Hindlimb muscle (tissue), 1 donor: ENCODE data around the gene ST6GAL2. TPM values are rescaled to one million over a fixed set of nuclear protein-coding genes. Genes with fewer than 3 reads are reported as not detected.

Experiments
- DNase-seq: peaks from one replicate; pipeline ENCODE4 v3.0.0-alpha.2; 2013
- polyA plus RNA-seq: library from polyadenylated mRNA; unstranded; fragments of 120-200 nt; gene quantifications from one replicate; pipeline ENCODE4 v1.2.1, GENCODE V29; 2013; ENCODE audit not compliant: insufficient read length

Gene ST6GAL2, protein sequence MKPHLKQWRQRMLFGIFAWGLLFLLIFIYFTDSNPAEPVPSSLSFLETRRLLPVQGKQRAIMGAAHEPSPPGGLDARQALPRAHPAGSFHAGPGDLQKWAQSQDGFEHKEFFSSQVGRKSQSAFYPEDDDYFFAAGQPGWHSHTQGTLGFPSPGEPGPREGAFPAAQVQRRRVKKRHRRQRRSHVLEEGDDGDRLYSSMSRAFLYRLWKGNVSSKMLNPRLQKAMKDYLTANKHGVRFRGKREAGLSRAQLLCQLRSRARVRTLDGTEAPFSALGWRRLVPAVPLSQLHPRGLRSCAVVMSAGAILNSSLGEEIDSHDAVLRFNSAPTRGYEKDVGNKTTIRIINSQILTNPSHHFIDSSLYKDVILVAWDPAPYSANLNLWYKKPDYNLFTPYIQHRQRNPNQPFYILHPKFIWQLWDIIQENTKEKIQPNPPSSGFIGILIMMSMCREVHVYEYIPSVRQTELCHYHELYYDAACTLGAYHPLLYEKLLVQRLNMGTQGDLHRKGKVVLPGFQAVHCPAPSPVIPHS
- polyA plus RNA-seq, result 3.6 TPM

DNA sequence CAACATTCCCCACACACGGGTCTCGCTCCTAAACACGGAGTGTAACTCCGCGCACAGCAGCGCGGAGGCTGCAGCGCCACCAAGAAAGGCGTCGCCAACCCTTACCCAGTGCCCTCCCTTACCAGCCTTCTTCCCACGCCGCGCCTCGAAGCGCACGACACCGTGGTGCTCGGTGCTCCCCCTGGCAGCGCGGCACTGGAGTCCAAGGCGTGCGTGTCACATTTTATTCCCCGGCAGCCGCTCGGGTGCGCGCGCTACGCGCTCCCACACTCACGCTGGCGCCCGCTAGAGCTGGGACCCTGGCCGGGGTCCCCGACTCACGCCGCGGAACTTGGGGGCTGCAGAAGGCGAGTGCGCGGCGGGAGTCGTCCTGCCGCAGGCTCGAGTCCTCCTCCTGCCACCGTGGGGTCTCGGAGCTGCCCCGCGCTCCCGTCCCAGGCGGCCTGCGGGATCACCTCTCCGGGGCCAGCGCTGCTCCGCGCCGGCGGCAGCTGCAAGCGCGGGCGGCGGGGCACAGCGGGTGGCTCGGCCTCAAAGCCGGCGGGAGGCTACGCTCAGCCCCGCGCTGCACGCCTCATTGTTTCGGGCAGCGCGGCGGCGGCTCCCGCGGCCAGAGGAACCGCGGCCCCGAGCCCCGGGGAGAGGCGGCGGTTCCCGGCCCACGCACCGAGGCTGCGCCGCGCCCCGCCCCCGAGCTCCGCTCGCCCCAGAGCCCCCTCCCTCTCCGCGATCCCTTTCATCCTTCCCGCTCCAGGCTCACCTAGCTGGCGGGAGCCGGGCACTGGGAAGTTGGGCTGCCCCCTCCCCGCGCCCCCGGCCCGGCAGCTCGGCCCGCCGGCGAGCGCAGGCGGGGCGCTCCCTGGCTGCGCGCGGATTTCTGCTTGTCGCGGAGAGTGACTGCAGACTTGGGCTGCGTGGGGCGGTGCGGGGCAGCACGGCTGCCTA, at the start of gene ST6GAL2:
ST6GAL2 (minus strand) TSS at position 197 of the 945 bp plus-strand sequence. CDS start 42,190 bp downstream, outside the sequence.
- peak; percentile 54 for DNase-seq

DNA sequence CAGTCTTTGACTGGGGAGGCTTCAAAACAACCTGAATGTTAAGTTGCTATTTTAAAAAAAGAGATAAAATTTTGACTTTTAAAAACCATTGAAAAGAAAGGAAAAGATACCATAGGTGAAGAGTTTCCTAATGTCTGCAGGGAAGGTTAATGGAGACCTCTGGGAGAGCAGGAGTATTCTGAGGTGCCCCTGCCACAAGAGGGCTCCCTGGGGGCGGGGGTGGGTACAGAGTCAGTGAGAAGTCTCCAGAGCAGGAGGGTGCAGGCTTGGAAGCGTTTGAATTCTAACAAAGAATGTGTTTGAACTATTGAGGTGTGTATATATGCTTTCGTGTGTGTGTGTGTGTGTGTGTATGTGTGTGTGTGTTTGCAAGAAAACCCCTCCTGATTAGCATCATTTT, 46.7 kb upstream of the ST6GAL2 start:
- no peak for DNase-seq

DNA sequence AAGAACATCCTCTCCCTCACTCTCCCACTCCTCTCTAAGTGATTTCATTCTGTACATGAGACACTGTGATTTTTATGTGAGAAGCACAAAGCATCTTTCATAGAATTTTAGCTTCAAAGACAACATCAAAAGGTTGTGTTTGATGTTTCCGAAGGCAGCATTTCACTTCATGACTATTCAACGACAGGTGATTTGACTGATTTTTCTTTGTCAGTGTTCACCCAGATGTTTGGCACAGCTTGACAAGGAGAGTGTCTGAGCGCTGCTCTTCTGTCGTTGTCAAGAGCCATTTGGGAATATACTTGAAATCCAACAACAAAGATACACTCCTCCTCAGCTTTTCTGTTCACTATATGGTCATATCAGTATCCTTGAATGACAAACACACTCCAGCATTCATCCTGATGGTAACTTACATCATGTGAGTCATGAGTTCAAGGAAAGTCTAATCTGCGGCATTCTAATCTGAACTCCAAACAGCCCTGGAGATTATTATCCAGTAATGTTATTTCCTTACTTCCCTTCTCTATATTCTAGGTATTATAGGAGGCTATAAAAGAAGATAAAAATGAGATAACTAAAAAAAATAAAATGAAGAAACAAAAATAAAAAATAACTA, 45.9 kb upstream of the ST6GAL2 start:
- no peak for DNase-seq

DNA sequence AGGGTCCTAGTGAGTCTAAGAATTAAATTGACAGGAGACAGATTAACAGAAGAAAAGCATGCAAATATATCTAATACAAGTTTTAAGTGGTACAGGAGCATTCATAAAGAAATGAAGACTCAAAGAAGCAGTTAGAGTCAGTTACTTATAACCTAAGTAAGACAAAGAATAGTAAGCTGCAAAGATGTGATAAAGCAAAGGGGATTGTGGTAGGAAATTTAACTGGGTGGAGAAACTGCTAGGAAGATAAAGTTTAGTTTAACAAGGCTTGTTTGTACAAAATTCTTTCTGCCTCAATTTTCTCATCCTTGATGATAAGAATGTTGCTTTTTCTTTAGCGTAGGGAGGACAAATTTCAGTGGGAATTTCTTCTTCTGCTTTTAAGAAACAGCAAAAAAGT, 35.5 kb upstream of the ST6GAL2 start:
- no peak for DNase-seq

DNA sequence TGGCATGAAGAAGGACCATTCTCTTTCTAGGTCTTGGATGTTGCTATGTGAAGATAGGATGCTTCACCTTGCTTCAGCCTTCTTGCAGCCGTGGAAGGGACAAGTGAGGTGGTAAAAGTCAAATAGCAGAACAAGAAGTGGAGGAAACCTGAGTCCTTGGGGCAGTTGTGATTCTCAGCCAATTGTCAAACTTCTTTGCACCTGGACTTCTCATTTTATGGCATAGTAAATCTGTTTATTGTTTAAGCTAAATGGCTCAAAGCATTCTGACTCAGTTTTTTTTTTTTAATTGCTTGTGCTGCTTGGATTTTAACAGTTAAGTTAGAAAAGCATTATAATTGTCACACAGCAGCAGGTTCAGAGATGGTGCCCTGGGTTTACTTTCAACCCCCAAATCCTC, 33.0 kb upstream of the ST6GAL2 start:
- no peak for DNase-seq

DNA sequence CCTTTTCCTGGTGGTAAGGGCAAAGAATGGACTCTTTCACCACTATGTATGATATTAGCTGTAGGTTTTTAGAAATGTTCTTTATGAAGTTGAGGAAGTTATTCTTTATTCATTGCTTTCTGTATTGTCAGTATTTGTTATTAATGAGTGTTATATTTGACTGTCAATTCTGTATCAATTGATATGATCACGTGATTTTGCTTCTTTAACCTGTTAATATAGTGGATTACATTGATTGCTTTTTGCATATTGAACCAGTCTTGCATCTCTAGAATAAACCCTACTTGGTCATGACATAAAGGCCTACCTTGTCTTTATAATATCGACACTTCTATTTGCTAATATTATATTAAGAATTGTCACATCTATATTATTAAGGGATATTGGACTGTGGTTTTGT, 18.3 kb upstream of the ST6GAL2 start:
- DNase-seq, result no peak

DNA sequence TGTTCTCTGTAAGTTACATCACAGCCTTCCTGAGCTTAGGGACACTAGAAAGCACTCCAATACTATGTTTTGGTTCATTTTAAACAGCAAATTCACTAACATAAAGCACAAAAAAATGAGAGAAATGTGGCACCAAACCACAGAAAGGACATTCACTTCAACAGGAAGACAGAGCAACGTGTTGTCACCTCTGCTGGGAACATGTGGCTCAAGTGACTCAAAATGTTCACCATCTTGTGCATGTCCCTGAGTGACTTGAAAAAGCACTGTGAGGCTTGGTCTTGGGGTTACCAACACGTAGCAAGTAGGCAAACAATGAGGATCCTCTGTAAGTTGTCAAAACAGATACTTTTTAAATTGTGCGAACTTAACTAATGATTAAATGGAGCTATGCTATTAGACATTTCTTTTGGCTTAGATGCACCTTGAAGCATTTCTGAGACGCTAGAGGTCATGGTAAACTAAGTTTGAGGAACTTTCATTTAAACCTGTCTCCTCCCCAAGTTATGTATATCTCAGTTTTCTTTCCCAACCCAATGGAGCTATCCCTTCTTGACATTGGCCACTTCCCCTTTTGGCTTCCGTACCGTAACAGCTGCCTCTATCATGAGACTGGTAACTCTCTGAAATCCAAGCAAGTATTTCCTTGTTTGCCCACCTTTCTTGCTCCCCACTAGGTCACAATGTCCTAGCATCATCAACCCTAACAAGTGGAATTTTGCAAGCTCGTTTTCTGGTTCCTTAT, 14.0 kb upstream of the ST6GAL2 start:
- no peak for DNase-seq

DNA sequence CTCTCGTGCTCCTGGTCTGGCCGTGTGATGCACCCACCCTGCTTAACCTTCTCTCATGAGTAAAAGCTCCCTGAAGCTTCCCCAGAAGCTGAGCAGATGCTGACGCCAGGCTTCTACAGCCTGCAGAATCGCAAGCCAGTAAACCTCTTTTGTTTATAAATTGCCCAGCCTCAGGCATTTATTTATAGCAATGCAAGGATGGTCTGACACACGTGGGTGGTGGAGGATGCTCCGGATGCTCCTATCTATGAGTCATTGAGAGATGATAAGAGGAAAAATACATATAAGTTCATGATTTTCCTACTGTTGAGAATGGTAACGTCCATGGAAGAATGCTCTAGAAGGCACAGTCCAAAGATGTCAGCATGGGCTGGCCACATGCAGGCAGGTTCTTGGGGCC, 8.6 kb upstream of the ST6GAL2 start:
- no peak for DNase-seq

DNA sequence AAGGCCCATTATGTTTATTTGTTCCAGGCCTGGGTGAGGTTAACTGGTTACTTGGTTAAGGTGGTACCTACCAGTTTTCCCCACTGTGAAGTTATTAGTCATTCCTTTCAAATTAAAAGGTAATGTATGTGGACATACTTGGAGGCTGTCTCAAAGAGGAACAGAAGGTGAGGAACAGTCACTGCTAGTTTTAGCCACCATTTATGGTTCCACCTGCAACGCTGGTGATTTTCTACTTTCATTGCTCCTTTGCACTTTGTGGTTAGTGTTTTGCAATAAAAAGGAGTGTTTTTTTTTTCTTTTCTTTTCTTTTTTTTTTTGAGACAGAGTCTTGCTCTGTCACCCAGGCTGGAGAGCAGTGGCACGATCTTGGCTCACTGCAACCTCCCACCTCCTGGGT, 6.1 kb upstream of the ST6GAL2 start:
- no peak for DNase-seq

DNA sequence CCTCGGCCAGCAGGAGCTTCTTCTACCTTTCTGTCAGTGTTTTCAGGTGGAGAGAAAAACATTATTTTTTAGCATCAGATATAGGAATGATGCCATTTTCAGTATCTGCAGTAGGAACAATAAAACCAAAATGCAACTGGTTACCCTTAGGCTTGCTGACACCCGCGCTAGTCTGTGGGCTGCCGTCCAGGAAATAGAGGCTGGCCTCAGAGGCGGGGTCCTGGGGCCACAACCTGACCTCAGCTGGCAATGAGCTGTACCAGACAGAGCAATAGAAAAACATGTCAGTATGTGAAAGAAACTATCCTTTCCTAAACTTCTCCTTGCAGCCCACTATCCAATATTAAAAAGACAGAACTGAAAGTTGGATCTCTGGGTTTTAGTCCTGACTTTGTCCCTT, 4.6 kb upstream of the ST6GAL2 start:
- DNase-seq, result no peak

DNA sequence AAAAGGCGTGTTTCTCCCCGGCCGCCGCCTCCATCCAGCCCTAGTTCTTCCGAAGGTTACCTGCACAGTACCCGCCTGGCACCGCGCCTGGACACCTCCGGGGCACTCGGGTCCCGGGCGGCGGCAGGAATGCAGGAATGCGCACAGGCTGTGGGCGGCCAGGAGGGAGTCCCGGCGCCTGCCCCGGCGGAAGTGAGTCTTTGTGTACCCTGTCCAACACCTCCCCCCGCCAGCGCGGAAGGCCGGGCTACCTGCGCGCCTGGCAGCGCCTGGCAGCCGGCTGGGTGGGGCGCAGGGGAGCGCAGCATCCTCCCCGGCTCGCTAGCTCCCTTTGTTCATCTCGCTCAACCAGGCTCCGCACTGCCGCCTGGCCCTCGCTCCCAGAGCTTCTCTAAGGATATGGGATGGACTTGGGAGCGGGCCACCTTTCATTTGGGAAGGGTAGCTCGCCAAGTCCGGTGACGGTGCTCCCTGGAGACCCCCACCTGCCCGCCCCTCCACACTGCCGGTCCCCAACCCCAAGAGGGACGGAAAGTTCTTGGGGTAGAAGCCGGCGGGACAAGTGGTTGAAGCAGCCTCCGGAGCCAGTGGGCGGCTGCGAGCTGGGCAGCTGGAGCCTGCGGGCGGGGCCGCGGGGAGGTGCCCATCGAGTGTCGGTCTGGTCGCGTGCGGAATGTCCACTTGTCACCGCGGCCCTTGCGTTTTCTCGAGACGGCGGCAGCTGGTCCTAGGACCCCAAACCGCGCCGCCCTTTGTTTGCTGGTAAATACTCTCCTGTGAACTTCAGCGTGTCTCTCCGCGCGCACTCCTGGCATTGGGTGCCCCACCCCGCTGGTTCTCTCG, 1.2 kb upstream of the ST6GAL2 start:
- DNase-seq, result peak; percentile 28

DNA sequence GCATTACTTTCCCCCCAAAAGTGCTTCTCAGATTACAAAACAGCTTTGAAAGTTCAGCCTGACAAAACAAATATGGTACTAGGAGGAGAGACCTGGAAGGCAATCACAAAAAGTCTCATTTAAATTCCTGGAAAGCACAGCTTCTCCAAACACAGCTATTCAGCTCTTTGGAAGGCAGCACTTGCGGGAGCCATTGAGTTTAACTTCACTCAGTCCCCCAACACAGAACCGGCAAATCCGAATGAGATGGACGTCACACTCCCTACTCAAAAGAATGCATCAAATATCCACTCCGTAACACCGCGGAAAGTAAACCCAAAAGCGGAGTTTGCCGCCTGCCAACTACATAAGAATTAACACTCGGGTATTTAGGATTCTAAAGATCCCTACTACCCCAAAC, 638 bp downstream of the ST6GAL2 start:
- DNase-seq, result no peak

DNA sequence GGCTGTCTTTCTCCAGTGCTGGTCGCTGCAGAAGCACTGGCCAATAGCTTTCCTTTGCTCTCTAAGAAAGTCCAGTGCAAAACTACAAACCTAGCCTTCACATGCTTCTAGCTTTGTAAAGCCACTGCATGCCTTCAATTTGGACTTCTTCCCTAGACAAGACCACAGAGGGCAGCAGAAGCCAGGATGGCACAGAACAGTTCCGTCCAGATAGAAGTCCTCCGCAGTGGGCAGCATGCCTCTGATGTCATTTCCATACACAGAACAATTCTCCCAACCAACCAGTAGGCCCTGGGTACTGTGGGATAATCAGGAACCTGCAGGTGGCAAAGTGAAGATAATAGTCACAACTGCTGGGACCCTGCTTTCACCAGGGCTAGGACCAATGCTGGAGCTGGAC, 3.3 kb downstream of the ST6GAL2 start:
- no peak for DNase-seq

DNA sequence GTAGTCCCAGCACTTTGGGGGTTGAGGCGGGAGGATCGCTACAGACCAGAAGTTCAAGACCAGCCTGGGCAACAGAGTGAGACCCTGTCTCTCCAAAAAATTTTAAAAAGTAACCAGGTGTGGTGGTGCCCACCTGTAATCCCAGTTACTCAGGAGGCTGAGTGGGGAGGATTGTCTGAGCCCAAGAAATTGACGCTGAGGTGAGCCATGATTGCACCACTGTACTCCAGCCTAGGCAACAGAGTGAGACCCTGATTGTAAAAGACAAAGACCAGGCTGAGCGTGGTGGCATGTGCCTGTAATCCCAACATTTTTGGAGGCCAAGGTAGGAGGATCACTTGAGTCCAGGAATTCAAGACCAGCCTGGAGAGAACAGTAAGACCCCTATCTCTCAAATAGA, 7.8 kb downstream of the ST6GAL2 start:
- no peak for DNase-seq

DNA sequence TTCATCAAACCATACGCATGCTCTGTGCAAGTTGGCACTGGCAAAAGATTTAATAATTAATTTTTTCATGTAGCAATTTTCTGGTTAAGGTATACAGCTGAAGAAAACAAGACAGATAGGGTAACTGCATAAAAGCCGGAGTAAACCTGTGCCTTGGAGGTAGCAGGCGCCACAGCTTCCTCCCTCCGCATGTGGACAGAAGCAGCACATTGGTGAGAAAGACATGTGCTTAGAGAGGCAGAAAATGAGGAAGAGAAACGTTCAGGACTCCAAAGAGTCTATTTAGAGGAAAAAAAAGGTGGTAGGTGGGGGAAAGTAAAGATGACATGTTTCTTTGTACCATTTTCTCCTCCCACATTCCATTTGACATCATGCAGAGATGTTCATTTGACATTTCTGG, 9.3 kb downstream of the ST6GAL2 start:
- DNase-seq, result no peak

DNA sequence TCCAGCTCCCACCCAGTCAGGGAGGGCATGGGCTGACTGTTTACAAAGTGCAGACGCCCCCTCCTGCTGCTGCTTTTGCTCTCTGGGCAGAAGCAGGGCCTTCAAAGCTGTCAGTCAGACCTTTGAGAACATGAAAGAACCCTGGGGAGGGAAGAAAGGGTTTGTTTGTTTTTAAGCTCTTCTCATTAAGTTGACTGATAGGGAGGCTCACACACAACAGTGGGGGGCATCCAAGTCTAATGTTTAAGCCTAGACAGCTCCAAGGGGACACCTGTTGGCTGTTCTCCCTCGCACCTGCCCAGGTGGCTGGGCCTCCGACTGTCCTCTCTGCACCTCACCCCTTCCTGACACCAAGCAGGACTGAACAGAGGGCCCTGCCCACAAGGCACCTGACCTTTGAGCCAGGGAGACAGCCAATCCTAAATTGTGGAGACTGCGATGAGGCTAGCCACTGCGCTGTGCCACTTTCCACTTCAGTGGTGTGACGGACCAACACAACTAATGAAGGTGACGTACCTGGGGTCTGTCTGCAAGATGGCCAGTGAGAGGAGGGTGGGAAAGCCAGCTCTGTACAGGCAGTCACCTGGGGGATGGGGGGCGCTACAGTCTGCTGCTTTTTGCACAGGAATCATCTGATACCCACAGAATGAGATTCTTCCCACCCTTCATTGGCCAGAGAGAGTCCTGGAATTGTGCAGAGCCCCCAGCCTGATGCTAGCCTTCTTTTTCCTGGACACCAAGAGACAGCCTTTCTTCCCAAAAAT, 16.3 kb downstream of the ST6GAL2 start:
- DNase-seq, result no peak

DNA sequence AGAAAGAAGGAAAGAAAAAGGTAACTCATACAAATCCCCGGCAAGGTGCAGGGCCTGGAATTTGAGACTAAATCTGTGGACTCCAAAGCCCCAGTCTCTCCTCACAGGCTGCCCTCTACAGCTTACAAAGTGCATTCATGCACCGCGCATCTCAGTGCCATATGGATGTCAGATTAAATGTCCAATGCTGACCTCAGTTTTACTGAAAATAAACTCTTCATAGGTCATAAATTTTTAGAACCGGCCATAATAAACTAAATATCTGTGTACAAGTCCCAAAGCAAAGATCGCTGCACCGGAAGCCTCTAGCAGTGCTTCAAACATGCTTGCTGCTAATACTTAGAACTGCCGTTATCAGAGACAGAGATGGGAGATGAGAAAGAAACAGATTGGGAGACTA, 17.7 kb downstream of the ST6GAL2 start:
- DNase-seq, result no peak

DNA sequence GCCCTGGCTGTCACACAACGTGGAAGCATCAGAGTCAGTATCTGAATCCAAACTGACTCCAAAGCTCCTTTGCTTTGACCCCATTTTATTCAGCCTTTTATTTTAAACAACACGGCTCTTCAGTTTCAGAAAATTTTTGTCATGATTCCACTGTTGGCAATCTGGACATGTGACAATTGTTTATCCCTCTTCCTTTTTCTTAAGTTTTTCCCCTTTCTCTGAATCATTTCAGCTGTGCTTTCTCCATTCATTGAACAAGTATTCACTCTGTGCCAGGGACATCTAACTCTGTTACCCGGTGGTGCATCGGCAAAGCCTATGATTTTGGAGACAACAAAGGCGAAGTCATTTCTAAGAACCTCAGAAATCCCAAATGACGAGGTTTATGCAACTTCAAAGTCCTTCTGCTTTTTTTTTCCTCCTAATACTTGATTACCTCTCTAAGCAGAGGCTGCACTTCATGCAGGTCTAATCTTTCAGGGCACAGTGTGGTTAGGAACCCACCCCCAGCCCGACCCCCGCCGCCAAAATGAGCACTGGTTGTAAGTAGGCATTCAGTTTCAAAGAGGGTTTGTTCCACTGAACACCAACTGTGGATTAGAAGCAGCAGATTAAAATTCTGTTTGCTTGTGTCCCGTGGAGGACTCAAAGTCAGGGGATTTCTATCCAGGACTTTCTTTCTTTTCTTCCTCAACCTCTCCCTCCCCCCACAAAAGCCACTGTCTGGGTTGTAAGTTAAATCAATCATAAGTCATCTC, 18.6 kb downstream of the ST6GAL2 start:
- no peak for DNase-seq

DNA sequence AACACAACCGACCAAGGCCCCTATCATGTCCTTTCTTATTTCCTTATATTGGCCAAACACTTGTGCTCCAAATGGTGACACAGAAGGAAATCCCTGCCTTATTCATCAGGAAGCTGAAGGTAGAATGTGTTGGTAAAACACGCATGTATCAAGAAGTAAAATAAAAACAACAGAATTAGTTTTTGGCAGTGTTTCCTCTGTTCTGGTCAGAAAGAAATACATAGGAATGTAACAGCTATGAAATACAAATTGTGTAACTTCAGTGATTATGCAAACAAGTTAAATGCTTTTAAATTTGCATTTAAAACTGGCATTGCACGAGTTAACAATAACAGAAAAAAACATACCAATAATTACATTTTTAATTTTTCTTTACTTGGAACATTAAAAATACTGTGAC, 19.3 kb downstream of the ST6GAL2 start:
- DNase-seq, result no peak

DNA sequence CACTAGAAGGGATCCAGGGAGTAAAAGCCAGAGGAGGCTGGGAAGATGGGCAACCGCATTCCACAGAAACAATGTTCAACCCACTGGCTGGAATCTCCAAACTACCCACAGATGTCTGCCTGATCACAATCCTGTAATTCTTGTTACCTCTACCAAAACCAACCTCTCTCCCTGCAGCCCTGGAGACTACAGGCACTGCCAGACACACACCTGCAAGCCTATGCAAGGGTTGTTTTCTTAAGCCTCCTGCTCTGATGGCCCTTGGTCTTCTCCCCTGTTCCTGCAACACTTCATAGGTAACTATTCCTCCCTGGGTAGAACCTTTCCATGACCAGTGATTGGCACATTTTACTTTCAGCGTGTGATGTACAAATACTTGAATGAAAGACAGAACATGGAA, 21.9 kb downstream of the ST6GAL2 start:
- DNase-seq, result no peak
